GM21447 (cell line): ENCODE measurements around the gene PHACTR1.

ENCODE experiments used
- ATAC-seq: cut with Tn5 transposase; IDR thresholded peaks from one replicate; pipeline ENCODE4 v1.9.1; 2021; ENCODE audit not compliant: unreplicated experiment

Gene PHACTR1

DNA sequence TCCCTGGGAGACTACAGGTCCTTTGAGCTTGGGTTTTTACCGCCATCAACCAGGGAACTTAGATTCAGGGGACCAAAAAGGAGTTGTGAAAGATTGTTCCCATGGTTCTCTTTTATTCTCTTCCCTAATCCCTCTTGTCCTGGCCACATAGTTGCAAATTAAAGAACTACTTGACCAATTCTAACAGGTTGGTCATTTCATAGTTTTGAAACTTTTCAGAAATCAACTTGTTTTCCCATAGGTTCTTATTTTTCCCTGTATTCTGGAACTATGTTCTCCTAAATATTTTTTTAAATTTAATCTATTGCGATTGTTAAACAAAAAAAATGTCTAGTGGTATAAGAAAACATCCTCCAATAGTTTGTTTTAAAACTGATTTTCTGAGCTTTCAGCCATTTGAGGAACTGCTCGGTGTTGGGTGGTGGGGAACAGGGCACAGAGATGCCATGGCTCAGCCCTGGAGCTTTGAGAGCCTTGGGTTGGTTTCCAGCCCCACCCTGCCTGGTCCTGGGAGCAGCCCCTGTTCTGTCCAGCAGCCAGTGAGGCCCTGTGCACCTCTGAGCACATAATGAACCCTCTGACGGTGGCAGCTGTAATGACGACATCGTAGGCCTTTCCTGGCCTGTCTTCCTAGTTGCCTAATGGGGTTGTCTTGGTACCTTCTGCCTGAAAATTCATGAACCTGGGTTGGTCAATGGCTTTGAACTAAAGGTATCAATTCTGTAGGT lies 558.3 kb downstream of the PHACTR1 start:
- no peak for ATAC-seq

DNA sequence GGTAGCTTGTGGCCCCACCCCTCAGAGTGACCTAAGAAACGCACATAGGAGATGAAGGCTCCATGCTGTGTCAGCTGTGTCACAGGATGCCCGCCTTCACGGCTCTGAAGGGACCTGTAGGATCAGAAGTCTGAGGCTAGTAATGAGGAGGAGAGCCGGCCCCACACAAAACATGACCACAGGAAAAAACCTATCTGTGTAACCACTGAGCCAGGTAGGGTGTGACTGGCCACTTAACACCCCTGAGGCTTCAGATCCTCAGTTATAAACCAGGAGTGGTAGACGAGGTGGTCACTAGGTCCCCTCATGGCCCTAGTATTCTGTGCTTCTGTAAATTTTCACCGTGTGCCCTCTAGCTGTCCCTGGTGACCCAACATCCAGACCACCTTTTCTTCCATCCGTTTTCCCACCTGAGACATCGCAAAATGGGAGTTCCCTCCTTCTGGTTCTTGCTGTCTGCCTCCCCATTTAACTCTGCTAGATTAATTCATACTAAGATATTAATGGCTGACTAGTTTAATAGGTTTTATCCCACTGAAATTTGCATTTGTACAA lies 558.9 kb downstream of the PHACTR1 start:
- no peak for ATAC-seq

DNA sequence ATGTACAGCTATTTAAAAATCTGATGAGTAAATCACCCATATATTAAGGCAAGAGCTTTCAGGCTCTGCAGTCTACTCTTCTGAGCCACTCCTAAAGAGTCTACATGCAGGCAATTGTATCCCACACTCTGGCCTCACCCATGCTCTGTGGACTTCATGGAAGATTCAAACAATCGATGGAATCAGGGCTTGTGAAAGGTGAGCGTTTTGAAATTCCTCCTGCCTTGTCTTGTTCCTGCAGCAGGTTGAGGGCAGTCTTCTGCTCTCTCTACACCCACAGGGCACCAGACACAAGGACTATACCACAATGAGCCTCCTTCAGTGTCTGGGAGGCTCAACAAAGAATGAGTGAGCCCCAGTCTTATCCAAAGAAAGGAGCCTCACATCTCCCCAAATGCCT lies 560.7 kb downstream of the PHACTR1 start:
- ATAC-seq = no peak

DNA sequence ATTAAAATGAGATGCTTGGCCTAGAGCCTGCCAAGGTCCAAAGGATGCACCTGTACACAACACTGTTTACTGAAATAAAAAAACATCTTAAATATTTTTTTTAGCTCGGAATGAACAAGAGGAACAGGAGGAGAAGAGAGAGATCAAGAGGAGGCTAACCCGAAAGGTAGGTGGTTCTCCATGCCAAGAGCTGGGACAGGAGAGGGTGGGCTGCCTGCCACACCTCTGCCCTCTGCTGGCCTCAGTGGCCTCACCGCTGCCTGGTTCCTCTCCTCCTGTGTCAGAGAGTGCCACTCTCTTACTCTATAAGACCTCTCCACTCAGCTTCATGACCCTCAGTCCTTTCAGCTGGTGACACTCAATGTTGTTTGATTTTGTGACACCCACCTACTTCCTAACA lies 561.6 kb downstream of the PHACTR1 start:
- no peak for ATAC-seq

DNA sequence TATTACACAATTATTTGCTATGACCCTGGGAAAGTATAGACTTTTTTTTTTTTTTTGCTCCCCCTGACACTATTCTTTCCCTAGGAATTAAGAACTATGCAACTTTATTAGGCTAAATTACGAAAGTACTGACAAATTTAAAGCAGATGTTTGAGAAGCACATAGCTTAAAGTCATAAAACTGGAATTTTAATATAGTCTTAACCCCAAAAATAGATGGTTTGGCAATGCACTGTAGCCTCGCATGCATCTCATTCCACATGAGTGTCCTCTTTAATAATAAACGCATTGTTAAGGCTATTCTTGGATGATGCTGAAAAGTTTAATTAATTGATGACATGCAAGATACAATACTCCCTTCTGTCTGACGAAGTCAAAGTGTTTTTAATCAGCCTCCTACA lies 562.4 kb downstream of the PHACTR1 start:
- no peak for ATAC-seq

DNA sequence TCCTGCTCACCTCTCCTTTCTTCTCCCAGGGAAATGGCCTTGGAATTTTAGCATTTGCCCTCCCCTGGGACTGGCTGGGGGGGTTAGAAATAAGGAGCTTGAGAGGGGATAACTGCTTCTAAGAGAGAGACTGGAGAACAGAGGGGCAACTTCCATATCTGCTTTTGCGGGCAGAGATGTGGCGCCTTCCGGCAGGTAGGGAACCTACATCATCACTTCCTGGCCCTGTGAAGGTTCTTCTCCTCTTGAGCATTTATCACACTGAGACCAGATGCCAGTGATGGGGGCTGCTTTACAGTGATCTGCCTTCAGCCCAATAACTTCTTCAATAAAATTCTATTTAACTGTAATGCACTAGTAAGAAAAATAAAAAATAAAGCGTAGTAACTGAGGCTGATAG lies 563.7 kb downstream of the PHACTR1 start:
- no peak for ATAC-seq

DNA sequence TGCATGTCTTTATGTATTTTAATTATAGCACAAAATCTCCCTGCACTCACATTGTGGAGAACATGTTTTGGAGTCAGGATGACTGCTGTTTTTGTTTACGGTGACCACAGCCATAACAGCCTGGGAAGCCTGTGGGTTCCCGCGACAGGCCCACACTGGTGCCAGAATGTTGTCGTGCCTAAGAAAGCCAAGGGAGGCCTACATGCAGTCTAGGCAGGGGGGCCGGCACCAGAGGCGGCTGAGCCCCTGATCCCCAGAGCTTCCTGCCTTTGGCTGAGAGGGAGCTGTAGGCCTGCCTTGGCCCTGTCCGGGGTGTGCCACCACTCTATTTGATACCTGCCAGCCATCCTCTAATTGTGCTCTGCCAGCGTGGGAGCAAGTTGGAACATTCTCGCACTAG lies 565.1 kb downstream of the PHACTR1 start:
- ATAC-seq = no peak

DNA sequence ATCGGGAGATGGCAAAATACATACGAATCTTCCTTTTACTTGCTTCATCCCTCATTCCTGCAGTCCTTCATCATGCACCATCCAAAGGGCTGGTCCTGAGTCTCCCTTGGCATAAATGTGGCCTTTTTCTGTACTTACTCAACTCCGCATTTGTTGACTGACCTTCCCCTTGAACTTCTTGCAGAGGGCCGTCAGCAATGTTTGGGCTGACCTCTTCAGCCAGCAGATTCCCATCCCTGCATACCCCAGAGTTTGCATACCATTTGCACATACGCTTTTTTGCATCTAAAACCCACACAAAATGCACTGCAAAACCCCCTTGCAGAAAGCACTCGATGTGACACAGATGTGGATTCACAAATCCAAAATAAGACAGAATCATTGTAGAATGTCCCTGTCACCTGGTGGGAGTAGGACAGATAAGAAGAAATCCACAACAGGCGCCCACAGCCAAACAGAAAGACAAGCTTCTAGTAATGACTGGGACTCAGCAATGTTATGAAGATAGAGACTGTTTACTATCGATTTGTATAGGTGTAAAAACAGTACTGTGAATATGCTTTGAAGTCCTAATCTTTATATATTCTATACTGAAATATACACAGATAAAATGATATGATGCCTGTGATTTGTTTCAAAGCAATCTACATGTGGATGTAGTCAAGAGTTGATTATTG lies 566.0 kb downstream of the PHACTR1 start:
- no peak for ATAC-seq

DNA sequence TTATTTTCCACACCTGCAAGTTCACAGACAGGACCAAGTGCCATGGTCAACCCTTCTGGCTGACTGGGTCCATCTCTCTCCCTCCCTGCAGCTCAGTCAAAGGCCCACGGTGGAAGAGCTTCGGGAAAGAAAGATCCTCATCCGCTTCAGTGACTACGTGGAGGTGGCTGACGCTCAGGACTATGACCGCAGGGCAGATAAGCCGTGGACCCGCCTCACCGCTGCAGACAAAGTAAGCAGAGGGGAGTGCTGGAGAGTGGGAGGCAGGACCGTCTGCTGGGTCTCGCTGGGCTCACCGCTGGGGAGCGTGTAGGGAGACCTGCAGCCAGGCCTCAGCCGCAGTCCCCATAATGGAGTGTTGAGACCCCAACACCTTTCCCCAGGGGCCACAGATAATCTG lies 566.8 kb downstream of the PHACTR1 start:
- ATAC-seq = no peak

DNA sequence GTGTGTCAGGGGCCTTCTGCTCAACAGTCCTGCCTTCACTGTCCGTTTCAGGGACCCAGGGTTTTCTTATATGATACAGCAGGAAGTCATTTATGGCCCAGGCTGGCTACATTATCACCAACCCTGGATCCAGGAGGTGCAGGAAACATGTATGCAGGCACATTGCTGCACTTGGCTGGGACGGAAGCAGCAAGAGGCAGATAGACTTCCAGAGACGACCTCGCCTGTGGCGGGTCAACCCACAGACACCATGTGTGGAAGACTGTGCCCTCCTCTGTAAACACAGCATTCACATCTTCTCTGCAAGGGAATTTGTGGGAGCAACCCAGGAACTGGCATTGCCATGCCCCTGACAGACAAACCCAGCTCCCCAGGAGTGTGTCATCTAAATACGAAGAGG lies 568.1 kb downstream of the PHACTR1 start:
- no peak for ATAC-seq

DNA sequence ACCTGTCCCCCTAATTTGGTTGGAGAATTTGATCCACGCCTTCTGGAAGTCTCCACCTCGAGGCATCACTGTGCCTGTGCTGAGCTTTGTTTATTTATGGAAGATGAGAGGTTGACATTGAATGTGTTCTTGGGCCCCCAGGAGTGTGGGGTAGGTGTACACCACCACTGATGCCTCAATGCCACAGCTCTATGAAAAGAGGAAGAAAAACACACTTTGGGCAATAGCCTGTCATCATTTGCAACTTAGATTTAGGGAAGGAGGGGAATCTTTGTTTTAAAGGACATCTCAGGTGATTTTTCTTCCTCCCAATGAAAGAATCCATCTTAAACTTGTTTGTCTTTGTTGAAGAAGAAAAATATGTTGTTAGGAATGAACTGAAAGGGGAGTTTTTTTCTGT lies 569.1 kb downstream of the PHACTR1 start:
- ATAC-seq = peak; percentile 18

DNA sequence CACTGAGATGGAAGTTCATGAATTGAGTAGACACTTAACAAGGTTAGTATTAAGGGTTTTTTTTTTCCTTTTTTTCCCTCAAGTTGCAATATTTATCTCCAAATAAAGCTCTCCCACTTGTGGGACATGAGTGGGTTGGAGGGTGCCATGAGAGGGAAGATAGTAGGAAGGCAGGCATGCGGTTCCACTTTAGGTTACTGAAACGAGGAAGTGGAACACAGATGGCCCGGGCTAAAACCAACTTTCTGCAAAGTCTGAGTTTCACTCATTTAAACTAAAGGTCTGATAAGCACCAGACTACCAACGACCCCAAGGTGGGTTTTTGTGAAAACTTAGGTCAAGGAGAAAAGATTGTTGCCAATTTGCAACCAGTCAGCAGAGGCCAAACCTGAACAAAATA lies 569.6 kb downstream of the PHACTR1 start:
- ATAC-seq = peak; percentile 74

DNA sequence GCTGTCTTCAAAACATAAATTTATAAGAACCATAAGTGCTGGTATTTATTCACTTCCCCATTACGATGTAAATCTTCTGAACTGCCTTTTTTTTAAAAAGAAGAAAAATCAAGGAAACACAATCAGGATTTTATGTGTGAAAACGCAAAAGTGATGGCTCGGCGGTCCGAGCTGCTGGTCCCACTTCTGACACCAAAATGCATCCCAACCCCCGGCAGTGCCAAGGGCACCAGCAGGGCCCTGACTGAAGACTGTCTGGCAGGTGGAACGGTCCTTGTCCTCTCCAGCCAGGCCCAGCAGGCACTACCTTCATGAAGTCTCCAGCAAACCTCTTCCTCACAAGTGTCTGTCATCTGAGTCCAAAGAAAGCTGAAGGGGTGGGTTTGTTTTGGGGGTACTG lies 570.5 kb downstream of the PHACTR1 start:
- no peak for ATAC-seq

DNA sequence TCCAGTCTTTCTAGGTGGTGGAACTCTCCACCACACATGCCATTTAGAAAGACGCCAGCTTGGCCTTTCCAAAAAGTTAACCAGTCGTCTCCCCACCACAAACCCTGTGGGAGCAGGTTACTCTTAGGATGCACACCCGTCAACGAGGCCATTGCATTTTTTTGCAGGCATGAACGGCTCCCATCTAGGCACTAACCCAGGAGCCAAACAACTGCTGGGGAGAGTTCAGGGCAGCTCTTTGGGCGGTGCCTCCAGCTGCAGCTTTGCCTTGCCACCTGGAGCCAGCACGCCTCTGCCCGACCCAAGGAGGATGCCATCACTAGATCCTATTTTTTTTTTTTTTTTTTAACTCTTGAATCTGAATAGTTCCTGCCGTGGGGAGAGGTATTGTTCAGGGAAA lies 571.9 kb downstream of the PHACTR1 start:
- no peak for ATAC-seq

DNA sequence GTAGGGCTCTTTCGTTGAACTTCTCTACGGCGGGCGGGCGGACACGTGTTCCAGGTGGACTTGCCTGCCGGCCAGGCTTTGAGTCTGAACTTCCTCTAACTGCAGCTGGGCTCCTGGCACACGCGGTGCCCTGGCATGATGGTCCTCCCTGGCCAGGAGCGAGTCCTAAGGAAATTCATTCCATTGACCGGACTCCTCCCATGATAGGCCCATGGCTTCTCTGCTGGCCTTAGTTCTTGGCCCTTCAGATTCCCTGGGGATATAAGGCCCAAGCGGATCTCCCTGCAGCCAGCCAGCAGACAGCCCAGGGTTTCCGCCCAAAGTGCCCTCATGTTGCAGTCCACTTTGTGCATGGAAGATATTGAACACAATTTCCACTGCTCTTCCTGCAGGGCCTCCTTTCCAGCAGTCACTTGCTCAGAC lies 572.4 kb downstream of the PHACTR1 start:
- ATAC-seq = no peak

DNA sequence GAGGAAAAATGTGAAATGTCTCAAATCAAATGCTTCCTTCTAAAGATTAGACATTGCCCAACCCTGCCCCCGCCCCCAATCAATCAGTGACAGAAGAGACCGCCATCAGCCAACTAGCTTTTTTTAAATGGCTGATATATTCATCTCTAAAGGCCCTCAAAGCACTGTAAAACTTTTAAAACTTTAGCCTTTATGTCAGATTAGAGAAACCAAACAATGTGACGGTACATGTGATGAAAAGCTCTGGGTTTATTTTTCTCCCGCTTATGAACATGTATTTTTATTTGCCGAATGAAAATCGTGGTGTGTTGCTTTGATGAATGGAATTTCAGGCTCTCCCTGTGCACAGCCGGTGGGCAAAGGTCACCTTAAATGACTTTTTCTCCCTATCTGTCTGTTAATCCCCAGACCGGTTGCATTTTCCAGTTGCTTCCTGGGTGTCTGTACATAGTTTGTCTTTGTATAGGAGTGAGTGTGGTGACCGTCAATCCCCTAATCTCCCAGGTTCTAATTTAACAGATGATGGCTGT lies 573.3 kb downstream of the PHACTR1 start:
- ATAC-seq = no peak

DNA sequence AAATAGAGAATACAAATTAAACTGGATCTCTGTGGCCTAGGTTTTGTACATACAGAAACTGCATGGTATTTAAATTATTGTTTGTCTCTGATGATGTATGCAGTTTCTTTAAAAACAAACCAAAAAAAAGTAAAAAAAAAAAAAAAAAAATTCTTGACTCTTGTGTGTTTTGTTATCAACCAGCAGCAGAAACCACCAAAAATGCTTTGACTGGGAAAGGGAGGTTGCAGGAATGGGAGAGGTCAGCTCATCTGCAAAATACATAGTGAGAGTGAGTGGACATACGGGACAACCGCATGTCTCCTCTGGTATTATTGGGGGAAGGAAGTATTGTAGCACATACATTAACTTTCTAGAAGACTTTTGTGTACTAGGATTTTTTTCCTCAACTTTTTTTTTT lies 573.8 kb downstream of the PHACTR1 start:
- no peak for ATAC-seq

DNA sequence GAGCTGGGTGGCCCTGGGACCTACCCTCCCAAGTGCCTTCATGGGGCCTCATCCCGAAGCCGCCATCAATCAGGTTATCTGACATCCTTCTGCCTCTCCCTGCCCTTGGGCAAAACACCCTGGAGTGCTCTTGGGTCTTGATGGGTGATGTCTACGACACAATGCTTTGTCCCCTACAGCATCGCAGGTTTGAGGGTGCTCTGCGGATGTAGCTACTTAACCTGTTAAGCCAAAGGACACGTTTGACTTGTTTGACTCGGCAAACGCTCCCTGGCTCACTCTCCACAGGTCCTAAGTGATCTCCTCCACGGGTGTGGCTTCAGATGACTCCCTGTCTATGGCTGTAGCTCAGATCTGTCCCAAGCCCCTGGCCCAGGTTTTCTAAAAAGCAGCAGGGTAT lies 576.2 kb downstream of the PHACTR1 start:
- ATAC-seq = no peak

DNA sequence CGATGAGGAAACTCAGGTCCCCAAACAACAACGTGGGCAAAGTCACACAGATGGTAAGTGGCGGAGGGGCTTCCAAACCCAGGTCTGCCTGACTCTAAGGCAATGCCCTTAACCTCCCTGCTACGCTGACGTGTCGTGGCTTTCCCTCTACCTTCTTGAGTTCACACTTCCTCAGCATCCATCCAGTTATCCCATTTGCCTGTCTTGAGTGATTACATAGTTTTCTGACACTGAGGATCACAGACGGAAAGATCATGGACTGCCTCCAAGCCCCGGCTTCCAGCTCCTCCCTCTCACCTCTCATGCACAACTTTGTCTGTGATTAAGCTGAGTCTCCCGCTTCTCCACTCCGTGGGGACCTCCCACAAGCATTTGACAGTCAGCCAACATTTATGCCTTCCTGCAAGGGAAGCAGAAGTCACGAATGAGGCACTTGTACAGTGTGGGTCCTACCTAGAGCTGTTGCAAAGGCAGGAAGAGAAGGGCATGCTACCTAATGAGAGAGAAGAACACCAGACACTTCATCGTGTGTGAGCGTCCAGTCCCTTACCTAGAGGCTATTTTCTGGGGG lies 578.0 kb downstream of the PHACTR1 start:
- ATAC-seq = no peak

DNA sequence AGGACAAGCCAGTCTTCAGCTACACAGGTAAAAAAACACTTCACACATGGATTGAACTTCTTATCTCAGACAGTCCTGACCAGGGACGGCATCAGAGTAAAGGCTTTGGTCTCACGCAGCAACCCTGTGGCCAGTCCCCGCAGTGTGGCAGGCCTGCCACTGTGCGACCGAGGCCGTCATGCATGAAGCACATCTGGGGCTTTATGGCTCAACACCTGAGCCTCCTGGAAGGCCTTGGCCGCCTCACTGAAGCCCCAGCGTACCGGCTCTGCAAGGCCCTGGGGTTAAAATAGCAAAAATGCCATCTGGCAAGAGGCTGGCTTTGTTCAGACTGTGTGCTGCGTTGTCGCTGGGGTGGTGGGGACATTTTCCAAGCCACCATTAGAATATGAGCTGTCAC lies 579.0 kb downstream of the PHACTR1 start:
- no peak for ATAC-seq

DNA sequence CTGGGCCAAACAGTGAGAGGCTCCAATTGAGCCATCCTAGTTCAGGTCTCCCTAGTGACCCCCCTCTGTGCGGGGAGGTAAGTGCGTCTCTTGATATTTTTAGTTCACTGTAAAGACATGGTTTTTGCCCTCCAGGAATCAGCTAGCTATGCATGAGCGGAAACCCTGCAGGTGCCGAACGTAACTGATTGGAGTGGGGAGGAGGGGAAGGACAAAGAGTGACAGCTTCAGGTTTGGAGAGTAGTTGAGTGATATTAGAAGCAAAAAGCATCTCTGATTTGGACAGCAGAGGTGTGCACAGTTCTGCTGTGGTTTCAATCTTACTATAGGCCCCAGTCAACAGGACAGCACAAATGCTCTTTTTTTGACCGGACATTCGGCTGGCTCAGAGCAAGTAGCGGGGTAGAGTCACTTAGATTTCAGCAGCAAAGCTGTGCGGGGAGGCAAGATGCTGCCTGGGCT lies 580.0 kb downstream of the PHACTR1 start:
- no peak for ATAC-seq

DNA sequence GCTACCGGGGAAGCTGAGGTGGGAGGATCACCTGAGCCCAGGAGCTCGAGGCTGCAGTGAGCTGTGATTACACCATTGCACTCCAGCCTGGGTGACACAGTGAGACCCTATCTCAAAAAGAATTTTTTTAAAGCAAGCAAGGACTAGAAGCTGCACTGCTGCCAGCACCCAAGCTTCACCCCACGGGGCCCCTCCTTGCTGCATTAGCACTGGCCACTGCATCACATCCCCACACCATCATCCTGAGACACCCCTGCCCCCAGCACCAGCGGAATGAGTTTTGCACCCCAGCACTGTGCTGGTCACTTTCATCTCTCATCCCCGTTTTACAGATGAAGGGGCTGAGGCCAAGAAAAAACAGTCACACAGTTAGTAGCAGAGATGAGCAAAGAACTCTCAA lies 580.8 kb downstream of the PHACTR1 start:
- no peak for ATAC-seq
